ENCODE results near the gene PKP1.

DNA sequence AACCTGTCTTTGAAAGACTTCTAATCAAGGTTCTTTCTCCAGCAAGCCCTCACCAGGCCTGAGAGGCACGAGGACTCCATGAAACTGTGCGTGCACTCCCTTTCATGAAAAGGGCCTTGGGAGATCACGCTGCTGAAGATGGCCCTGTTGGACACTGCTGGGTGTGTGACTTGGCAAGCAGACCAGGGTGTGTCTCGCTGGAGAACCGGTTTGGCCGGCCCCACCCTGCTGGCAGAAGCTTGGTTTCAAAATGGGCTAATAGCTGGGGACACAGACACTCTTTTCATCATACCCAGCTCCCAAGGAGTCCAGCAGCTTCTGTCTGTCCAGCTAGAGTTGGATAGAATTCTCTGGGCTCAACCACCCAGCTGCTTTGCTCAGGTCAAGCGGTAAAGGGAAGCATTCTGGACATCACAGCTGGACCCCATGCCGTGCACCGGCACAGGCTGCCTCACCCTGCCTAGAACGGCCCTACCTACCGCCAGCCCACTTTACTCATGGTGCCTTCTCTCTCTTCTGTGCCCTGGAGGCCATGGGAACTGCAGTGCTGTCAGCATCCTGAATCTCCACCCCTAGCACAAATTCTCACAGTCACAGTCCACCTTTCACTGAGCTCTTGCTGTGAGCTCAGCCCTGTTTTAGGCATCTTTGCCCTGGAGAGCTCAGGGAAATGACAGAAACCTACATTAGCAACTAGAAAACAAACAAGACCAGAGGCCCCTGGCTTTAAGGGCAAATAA lies 24.6 kb downstream of the PKP1 start:
- TF ChIP-seq, protein P1, sequence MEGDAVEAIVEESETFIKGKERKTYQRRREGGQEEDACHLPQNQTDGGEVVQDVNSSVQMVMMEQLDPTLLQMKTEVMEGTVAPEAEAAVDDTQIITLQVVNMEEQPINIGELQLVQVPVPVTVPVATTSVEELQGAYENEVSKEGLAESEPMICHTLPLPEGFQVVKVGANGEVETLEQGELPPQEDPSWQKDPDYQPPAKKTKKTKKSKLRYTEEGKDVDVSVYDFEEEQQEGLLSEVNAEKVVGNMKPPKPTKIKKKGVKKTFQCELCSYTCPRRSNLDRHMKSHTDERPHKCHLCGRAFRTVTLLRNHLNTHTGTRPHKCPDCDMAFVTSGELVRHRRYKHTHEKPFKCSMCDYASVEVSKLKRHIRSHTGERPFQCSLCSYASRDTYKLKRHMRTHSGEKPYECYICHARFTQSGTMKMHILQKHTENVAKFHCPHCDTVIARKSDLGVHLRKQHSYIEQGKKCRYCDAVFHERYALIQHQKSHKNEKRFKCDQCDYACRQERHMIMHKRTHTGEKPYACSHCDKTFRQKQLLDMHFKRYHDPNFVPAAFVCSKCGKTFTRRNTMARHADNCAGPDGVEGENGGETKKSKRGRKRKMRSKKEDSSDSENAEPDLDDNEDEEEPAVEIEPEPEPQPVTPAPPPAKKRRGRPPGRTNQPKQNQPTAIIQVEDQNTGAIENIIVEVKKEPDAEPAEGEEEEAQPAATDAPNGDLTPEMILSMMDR (IDR thresholded peaks at IDR 0.05): no peak
- TF ChIP-seq POLR2A (IDR thresholded peaks at IDR 0.05): no peak
